NCI-H1417 (cell line): ENCODE results near the gene THOC1.
A peak's percentile ranks its signal among the peaks of the same experiment; 100 is the strongest.
"Not testable (repeated sequence)": the region's sequence is repeated elsewhere in the genome, so short reads cannot be mapped to it uniquely, and the experiment has no call there.

Experiments
- DNase-seq, 3 experiments: peaks; one replicate each; lab custom pipeline; 2025; lab: John Stamatoyannopoulos, UW

THOC1 gene

GRCh38 chr18:267688-268552 lies at the start of gene THOC1:
Gene THOC1, minus strand, starts transcription at chr18:268047. Its CDS starts 28 bp downstream, at chr18:268019.
- DNase-seq, result peak; percentile 88 to 95 (median 93)

- peak in 2 of 3 experiments; percentile 17 to 27 for DNase-seq
Observed at GRCh38 chr18:317618-318017, 49.8 kb upstream of the THOC1 start.

- DNase-seq, result no peak
Observed at GRCh38 chr18:316393-316792, 48.5 kb upstream of the THOC1 start.

GRCh38 chr18:313931-314330 lies 46.1 kb upstream of the THOC1 start:
- no peak for DNase-seq

GRCh38 chr18:312415-312814 lies 44.6 kb upstream of the THOC1 start:
- DNase-seq, result peak in 1 of 3 experiments; percentile 31

GRCh38 chr18:310042-310441 lies 42.2 kb upstream of the THOC1 start:
- no peak for DNase-seq

GRCh38 chr18:308086-308485 lies 40.2 kb upstream of the THOC1 start:
- DNase-seq, result not testable (repeated sequence)

GRCh38 chr18:306608-307255 lies 38.9 kb upstream of the THOC1 start:
- no peak for DNase-seq

GRCh38 chr18:305003-305501 lies 37.2 kb upstream of the THOC1 start:
- DNase-seq, result peak in 1 of 3 experiments; percentile 17

- no peak for DNase-seq
Observed at GRCh38 chr18:303607-304006, 35.8 kb upstream of the THOC1 start.

- DNase-seq, result no peak
Observed at GRCh38 chr18:303011-303410, 35.2 kb upstream of the THOC1 start.

GRCh38 chr18:302097-302496 lies 34.2 kb upstream of the THOC1 start:
- DNase-seq, result no peak

GRCh38 chr18:297936-298335 lies 30.1 kb upstream of the THOC1 start:
- DNase-seq, result no peak

- no peak for DNase-seq
Observed at GRCh38 chr18:295756-296490, 28.1 kb upstream of the THOC1 start.

- DNase-seq, result no peak
Observed at GRCh38 chr18:294566-294965, 26.7 kb upstream of the THOC1 start.

GRCh38 chr18:293536-293935 lies 25.7 kb upstream of the THOC1 start:
- DNase-seq, result no peak

GRCh38 chr18:292271-292670 lies 24.4 kb upstream of the THOC1 start:
- DNase-seq, result no peak

- not testable (repeated sequence) for DNase-seq
Observed at GRCh38 chr18:289970-290369, 22.1 kb upstream of the THOC1 start.

- DNase-seq, result no peak
Observed at GRCh38 chr18:289026-289425, 21.2 kb upstream of the THOC1 start.

- peak in 2 of 3 experiments; percentile 15 to 50 for DNase-seq
Observed at GRCh38 chr18:286515-287310, 18.9 kb upstream of the THOC1 start.

GRCh38 chr18:285817-286216 lies 18.0 kb upstream of the THOC1 start:
- no peak for DNase-seq

- DNase-seq, result no peak
Observed at GRCh38 chr18:275486-275885, 7.6 kb upstream of the THOC1 start.
